ENCODE data around the gene ACSF2. TPM values are rescaled to one million over a fixed set of nuclear protein-coding genes. Genes with fewer than 3 reads are reported as not detected.
A peak's percentile ranks its signal among the peaks of the same experiment; 100 is the strongest.

The ACSF2 gene
- total RNA-seq, 1 donor from 2014 or later = 28.1 TPM

GRCh38 chr17:50423553-50424159 is 2.4 kb upstream of the ACSF2 start:
- Mint-ChIP-seq H3K27ac (ENCODE audit: unreplicated experiment) (peak overlapping the region; percentile 31), H3K9me3 (ENCODE audit: unreplicated experiment) (no peaks in the 10 kb centered on the region), H3K4me3 (ENCODE audit: unreplicated experiment) (no peak overlapping the region), H3K36me3 (ENCODE audit: unreplicated experiment) (no peaks in the 10 kb centered on the region), H3K4me1 (ENCODE audit: unreplicated experiment) (peaks cover 34% of the 10 kb centered on the region), H3K27me3 (ENCODE audit: unreplicated experiment) (peaks cover 3% of the 10 kb centered on the region)
- no peak for DNase-seq (ENCODE audit: extremely low spot score, unreplicated experiment)
- TF ChIP-seq, protein P1, sequence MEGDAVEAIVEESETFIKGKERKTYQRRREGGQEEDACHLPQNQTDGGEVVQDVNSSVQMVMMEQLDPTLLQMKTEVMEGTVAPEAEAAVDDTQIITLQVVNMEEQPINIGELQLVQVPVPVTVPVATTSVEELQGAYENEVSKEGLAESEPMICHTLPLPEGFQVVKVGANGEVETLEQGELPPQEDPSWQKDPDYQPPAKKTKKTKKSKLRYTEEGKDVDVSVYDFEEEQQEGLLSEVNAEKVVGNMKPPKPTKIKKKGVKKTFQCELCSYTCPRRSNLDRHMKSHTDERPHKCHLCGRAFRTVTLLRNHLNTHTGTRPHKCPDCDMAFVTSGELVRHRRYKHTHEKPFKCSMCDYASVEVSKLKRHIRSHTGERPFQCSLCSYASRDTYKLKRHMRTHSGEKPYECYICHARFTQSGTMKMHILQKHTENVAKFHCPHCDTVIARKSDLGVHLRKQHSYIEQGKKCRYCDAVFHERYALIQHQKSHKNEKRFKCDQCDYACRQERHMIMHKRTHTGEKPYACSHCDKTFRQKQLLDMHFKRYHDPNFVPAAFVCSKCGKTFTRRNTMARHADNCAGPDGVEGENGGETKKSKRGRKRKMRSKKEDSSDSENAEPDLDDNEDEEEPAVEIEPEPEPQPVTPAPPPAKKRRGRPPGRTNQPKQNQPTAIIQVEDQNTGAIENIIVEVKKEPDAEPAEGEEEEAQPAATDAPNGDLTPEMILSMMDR (IDR thresholded peaks at IDR 0.05) = no peak

DNA sequence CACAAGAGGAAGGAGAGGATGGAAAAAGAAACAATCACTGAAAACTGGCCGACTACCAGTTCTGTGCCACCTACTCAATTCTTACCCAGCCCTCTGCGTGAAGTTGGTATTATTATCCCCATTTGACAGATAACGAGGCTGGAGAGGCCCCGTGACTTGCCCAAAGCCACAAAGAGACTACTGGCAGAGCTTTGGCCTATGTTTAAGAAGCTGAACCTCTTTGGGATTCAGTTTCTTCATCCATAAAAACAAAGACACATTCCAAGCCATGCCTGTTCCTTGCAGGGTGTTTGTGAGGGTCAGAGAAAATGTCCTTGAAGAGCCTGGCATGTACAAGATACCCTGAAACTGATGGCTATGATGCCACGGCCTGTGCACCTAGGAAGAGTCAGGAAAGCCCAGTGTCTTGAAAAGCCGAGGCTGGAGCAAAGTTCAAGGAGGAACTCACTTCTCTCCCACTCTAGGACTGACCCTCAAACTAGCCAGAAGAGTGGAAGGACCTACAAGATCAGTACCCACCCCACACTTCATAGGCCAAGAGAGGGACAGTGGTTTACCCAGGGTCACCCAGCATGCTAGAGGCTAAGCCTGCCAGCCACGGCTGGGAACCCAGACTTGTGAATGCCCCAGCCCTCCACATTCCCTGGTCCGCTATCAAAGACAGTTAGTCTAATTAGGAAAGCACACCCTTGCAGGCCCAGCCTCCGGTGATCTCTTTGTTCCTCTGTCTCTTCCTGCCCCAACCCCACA is 1.6 kb upstream of the ACSF2 start:
- no peaks in the 10 kb centered on the region for H3K27me3 Mint-ChIP-seq (ENCODE audit: unreplicated experiment)
- H3K4me1 Mint-ChIP-seq (ENCODE audit: unreplicated experiment) = peaks cover 36% of the 10 kb centered on the region
- H3K36me3 Mint-ChIP-seq (ENCODE audit: unreplicated experiment) = no peaks in the 10 kb centered on the region
- peak overlapping the region; percentile 31 for H3K27ac Mint-ChIP-seq (ENCODE audit: unreplicated experiment)
- H3K4me3 Mint-ChIP-seq (ENCODE audit: unreplicated experiment) = no peak overlapping the region
- no peaks in the 10 kb centered on the region for H3K9me3 Mint-ChIP-seq (ENCODE audit: unreplicated experiment)
- no peak for DNase-seq (ENCODE audit: extremely low spot score, unreplicated experiment)
- TF ChIP-seq, protein P1 (IDR thresholded peaks at IDR 0.05) = no peak

DNA sequence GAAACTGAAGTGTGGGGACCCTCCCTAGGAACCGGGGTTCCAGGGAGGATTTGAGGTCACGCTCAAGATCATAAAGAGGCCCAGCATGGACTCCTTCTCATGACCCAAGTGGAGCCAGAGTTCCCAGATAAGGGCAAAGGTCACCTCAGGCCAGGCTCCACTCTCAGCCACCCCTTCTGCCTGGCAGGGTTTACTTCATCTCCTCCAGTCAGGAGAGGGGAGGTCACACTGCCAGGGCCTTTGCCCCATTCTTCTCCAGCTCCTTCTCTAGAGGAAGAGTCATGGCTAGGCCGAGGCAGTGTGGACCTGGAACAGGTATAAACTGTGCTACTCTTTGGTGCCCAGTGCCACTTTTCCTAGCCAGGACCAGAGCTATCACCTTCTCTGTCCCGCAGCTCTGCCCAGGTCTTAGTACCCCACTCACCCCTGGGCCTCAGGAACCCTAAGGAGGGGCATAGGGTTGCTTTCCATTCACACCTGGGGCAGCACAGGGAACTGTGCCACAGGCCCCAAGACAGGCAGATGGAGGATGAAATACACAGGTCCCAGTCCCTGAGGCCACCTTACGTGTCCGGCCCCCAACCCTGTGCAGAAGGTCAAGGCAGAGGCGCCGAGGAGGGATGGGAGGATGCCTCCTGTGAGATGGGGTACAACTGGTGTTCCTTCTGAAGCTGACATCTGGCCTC is 879 bp upstream of the ACSF2 start:
- Mint-ChIP-seq H3K36me3 (ENCODE audit: unreplicated experiment) (no peaks in the 10 kb centered on the region), H3K9me3 (ENCODE audit: unreplicated experiment) (no peaks in the 10 kb centered on the region), H3K4me3 (ENCODE audit: unreplicated experiment) (peak overlapping the region; percentile 76), H3K27me3 (ENCODE audit: unreplicated experiment) (no peaks in the 10 kb centered on the region), H3K27ac (ENCODE audit: unreplicated experiment) (no peak overlapping the region), H3K4me1 (ENCODE audit: unreplicated experiment) (peaks cover 36% of the 10 kb centered on the region)
- TF ChIP-seq, protein P1 (IDR thresholded peaks at IDR 0.05) = no peak
- DNase-seq (ENCODE audit: extremely low spot score, unreplicated experiment) = no peak

DNA sequence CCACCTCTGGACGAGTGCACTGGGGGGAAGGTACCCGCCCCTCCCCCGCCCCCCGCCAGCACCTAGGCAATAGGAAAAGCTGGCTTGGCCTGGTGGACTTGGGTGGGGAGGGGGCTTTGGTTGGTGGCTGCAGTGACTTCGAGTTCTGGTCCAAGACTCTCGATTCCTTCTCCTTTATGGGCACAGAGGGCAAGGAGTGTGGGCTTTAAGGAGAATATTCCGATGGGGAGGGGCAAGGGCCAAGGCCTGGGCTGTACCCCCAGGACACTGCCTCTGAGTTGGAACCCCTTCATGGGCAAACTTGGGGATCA is 409 bp downstream of the ACSF2 start:
- TF ChIP-seq, protein P1 (IDR thresholded peaks at IDR 0.05) = no peak
- Mint-ChIP-seq H3K27me3 (ENCODE audit: unreplicated experiment) (no peaks in the 10 kb centered on the region), H3K4me3 (ENCODE audit: unreplicated experiment) (peak overlapping the region; percentile 73), H3K9me3 (ENCODE audit: unreplicated experiment) (no peaks in the 10 kb centered on the region), H3K4me1 (ENCODE audit: unreplicated experiment) (peaks cover 33% of the 10 kb centered on the region), H3K36me3 (ENCODE audit: unreplicated experiment) (no peaks in the 10 kb centered on the region), H3K27ac (ENCODE audit: unreplicated experiment) (peak overlapping the region; percentile 83)
- DNase-seq (ENCODE audit: extremely low spot score, unreplicated experiment) = no peak
